HG02943 (cell line): ENCODE measurements around the gene SAG.

ENCODE experiments used
- ATAC-seq: cut with Tn5 transposase; IDR thresholded peaks from one replicate; pipeline ENCODE4 v1.9.1; 2021; ENCODE audit warnings: mild to moderate bottlenecking, low read depth, moderate library complexity; ENCODE audit not compliant: unreplicated experiment

SAG gene

GRCh38 chr2:233307565-233307964 lies at the start of gene SAG:
Gene SAG, plus strand, starts transcription at chr2:233307816. Its CDS starts 1,374 bp downstream, at chr2:233309190.
- ATAC-seq = no peak

- ATAC-seq = no peak
Observed at GRCh38 chr2:233258211-233258610, 49.4 kb upstream of the SAG start.

GRCh38 chr2:233259730-233260129 lies 47.9 kb upstream of the SAG start:
- no peak for ATAC-seq

GRCh38 chr2:233260661-233261060 lies 47.0 kb upstream of the SAG start:
- no peak for ATAC-seq

GRCh38 chr2:233261819-233262555 lies 45.6 kb upstream of the SAG start:
- no peak for ATAC-seq

GRCh38 chr2:233262562-233262961 lies 45.1 kb upstream of the SAG start:
- no peak for ATAC-seq

- ATAC-seq = no peak
Observed at GRCh38 chr2:233263045-233263570, 44.5 kb upstream of the SAG start.

GRCh38 chr2:233264667-233265066 lies 42.9 kb upstream of the SAG start:
- no peak for ATAC-seq

- ATAC-seq = no peak
Observed at GRCh38 chr2:233265899-233266431, 41.7 kb upstream of the SAG start.

GRCh38 chr2:233266481-233266880 lies 41.1 kb upstream of the SAG start:
- ATAC-seq = no peak

GRCh38 chr2:233267516-233268245 lies 39.9 kb upstream of the SAG start:
- peak; percentile 63 for ATAC-seq

GRCh38 chr2:233270366-233270765 lies 37.2 kb upstream of the SAG start:
- ATAC-seq = no peak

- no peak for ATAC-seq
Observed at GRCh38 chr2:233270951-233271350, 36.7 kb upstream of the SAG start.

- ATAC-seq = no peak
Observed at GRCh38 chr2:233271693-233272092, 35.9 kb upstream of the SAG start.

GRCh38 chr2:233273120-233273519 lies 34.5 kb upstream of the SAG start:
- ATAC-seq = no peak

GRCh38 chr2:233275223-233275622 lies 32.4 kb upstream of the SAG start:
- no peak for ATAC-seq

GRCh38 chr2:233278921-233279320 lies 28.7 kb upstream of the SAG start:
- no peak for ATAC-seq

GRCh38 chr2:233280114-233280693 lies 27.4 kb upstream of the SAG start:
- no peak for ATAC-seq

- ATAC-seq = no peak
Observed at GRCh38 chr2:233281553-233281952, 26.1 kb upstream of the SAG start.

- ATAC-seq = no peak
Observed at GRCh38 chr2:233281992-233282603, 25.5 kb upstream of the SAG start.

- no peak for ATAC-seq
Observed at GRCh38 chr2:233285921-233286320, 21.7 kb upstream of the SAG start.
